ENCODE measurements around the gene PDE6B. TPM values are rescaled to one million over a fixed set of nuclear protein-coding genes. Genes with fewer than 3 reads are reported as not detected.

Gene PDE6B
- total and polyA plus RNA-seq, 2 experiments from 2014 or later: 3.4 to 5.0 TPM

DNA sequence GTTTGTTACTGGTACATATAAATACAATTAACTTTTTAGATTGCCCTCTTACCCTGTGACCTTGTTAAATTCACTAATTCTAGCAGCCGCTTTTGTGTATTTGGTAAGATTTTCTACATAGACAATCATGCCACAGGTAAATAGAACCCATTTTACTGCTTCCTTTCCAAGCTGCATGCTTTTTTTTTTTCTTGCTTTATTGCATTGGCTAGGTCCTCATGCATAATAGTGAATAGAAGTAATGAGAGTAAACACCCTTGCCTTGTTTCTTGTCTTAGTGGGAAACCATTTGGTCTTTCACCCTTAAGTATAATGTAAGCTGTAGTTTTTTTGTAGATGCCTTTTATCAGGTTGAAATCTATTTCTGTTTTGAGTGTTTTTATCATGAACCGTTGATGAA lies 41.6 kb upstream of the PDE6B start:
- Mint-ChIP-seq H3K4me3 (no peak overlapping the region), H3K27ac (no peak overlapping the region), H3K36me3 (ENCODE audit: low read depth) (peaks cover 5% of the 10 kb centered on the region; the same call in 1 of the 3 replicates), H3K27me3 (ENCODE audit: insufficient read depth, low read depth, poor library complexity) (peaks cover 29% of the 10 kb centered on the region), H3K4me1 (peaks cover 10% of the 10 kb centered on the region), H3K9me3 (peaks cover 12% of the 10 kb centered on the region)
- Histone ChIP-seq H3K27me3 (ENCODE audit: insufficient read depth) (peaks cover 39% of the 10 kb centered on the region), H3K79me2 (replicated peaks; ENCODE audit: insufficient read depth) (no peaks in the 10 kb centered on the region), H3K4me2 (no peak overlapping the region), H3K9me2 (ENCODE audit: insufficient read depth) (no peaks in the 10 kb centered on the region), H3K4me3 (no peak overlapping the region), H3F3A (replicated peaks; ENCODE audit: low read depth) (no peaks in the 10 kb centered on the region), H3K4me1 (ENCODE audit: insufficient read depth) (peaks cover 13% of the 10 kb centered on the region; the same call in 1 of the 2 replicates), H3K36me3 (ENCODE audit: insufficient read depth) (no peaks in the 10 kb centered on the region), H3K27ac (ENCODE audit: low read depth) (no peak overlapping the region), H4K20me1 (replicated peaks; ENCODE audit: insufficient read depth) (no peaks in the 10 kb centered on the region), H2AFZ (no peak overlapping the region)
- ATAC-seq (no peak), DNase-seq (ENCODE audit: low spot score) (no peak)
- TF ChIP-seq EZH2phosphoT487 (IDR thresholded peaks at IDR 0.05; ENCODE audit: unreplicated experiment) (no peak), STAT1 (IDR thresholded peaks at IDR 0.05; ENCODE audit: unreplicated experiment) (no peak), ZNF331 (CRISPR knock-in tag; IDR thresholded peaks at IDR 0.05; ENCODE audit: low read depth) (no peak), CREB1 (CRISPR knock-in tag; IDR thresholded peaks at IDR 0.05; ENCODE audit: low read depth) (no peak), ZNF114 (CRISPR knock-in tag; IDR thresholded peaks at IDR 0.05) (no peak), POLR2AphosphoS5 (IDR thresholded peaks at IDR 0.05; ENCODE audit: low read depth) (no peak), JUNB (IDR thresholded peaks at IDR 0.05; ENCODE audit: unreplicated experiment) (no peak), EZH2 (IDR thresholded peaks at IDR 0.05; ENCODE audit: low read depth, unreplicated experiment) (no peak), NANOG (IDR thresholded peaks at IDR 0.05; ENCODE audit: borderline replicate concordance) (no peak)
- TF ChIP-seq, protein P1, sequence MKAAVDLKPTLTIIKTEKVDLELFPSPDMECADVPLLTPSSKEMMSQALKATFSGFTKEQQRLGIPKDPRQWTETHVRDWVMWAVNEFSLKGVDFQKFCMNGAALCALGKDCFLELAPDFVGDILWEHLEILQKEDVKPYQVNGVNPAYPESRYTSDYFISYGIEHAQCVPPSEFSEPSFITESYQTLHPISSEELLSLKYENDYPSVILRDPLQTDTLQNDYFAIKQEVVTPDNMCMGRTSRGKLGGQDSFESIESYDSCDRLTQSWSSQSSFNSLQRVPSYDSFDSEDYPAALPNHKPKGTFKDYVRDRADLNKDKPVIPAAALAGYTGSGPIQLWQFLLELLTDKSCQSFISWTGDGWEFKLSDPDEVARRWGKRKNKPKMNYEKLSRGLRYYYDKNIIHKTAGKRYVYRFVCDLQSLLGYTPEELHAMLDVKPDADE (IDR thresholded peaks at IDR 0.05): no peak
- TF ChIP-seq, protein P2, sequence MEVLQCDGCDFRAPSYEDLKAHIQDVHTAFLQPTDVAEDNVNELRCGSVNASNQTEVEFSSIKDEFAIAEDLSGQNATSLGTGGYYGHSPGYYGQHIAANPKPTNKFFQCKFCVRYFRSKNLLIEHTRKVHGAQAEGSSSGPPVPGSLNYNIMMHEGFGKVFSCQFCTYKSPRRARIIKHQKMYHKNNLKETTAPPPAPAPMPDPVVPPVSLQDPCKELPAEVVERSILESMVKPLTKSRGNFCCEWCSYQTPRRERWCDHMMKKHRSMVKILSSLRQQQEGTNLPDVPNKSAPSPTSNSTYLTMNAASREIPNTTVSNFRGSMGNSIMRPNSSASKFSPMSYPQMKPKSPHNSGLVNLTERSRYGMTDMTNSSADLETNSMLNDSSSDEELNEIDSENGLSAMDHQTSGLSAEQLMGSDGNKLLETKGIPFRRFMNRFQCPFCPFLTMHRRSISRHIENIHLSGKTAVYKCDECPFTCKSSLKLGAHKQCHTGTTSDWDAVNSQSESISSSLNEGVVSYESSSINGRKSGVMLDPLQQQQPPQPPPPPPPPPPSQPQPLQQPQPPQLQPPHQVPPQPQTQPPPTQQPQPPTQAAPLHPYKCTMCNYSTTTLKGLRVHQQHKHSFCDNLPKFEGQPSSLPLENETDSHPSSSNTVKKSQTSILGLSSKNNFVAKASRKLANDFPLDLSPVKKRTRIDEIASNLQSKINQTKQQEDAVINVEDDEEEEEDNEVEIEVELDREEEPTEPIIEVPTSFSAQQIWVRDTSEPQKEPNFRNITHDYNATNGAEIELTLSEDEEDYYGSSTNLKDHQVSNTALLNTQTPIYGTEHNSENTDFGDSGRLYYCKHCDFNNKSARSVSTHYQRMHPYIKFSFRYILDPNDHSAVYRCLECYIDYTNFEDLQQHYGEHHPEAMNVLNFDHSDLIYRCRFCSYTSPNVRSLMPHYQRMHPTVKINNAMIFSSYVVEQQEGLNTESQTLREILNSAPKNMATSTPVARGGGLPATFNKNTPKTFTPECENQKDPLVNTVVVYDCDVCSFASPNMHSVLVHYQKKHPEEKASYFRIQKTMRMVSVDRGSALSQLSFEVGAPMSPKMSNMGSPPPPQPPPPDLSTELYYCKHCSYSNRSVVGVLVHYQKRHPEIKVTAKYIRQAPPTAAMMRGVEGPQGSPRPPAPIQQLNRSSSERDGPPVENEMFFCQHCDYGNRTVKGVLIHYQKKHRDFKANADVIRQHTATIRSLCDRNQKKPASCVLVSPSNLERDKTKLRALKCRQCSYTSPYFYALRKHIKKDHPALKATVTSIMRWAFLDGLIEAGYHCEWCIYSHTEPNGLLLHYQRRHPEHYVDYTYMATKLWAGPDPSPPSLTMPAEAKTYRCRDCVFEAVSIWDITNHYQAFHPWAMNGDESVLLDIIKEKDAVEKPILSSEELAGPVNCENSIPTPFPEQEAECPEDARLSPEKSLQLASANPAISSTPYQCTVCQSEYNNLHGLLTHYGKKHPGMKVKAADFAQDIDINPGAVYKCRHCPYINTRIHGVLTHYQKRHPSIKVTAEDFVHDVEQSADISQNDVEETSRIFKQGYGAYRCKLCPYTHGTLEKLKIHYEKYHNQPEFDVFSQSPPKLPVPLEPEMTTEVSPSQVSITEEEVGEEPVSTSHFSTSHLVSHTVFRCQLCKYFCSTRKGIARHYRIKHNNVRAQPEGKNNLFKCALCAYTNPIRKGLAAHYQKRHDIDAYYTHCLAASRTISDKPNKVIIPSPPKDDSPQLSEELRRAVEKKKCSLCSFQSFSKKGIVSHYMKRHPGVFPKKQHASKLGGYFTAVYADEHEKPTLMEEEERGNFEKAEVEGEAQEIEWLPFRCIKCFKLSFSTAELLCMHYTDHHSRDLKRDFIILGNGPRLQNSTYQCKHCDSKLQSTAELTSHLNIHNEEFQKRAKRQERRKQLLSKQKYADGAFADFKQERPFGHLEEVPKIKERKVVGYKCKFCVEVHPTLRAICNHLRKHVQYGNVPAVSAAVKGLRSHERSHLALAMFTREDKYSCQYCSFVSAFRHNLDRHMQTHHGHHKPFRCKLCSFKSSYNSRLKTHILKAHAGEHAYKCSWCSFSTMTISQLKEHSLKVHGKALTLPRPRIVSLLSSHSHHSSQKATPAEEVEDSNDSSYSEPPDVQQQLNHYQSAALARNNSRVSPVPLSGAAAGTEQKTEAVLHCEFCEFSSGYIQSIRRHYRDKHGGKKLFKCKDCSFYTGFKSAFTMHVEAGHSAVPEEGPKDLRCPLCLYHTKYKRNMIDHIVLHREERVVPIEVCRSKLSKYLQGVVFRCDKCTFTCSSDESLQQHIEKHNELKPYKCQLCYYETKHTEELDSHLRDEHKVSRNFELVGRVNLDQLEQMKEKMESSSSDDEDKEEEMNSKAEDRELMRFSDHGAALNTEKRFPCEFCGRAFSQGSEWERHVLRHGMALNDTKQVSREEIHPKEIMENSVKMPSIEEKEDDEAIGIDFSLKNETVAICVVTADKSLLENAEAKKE (CRISPR knock-in tag; IDR thresholded peaks at IDR 0.05): no peak
- TF ChIP-seq, protein P3, sequence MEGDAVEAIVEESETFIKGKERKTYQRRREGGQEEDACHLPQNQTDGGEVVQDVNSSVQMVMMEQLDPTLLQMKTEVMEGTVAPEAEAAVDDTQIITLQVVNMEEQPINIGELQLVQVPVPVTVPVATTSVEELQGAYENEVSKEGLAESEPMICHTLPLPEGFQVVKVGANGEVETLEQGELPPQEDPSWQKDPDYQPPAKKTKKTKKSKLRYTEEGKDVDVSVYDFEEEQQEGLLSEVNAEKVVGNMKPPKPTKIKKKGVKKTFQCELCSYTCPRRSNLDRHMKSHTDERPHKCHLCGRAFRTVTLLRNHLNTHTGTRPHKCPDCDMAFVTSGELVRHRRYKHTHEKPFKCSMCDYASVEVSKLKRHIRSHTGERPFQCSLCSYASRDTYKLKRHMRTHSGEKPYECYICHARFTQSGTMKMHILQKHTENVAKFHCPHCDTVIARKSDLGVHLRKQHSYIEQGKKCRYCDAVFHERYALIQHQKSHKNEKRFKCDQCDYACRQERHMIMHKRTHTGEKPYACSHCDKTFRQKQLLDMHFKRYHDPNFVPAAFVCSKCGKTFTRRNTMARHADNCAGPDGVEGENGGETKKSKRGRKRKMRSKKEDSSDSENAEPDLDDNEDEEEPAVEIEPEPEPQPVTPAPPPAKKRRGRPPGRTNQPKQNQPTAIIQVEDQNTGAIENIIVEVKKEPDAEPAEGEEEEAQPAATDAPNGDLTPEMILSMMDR (conservative IDR thresholded peaks at IDR 0.05; ENCODE audit: low read depth in 2 of 2): no peak
- TF ChIP-seq, protein P4, sequence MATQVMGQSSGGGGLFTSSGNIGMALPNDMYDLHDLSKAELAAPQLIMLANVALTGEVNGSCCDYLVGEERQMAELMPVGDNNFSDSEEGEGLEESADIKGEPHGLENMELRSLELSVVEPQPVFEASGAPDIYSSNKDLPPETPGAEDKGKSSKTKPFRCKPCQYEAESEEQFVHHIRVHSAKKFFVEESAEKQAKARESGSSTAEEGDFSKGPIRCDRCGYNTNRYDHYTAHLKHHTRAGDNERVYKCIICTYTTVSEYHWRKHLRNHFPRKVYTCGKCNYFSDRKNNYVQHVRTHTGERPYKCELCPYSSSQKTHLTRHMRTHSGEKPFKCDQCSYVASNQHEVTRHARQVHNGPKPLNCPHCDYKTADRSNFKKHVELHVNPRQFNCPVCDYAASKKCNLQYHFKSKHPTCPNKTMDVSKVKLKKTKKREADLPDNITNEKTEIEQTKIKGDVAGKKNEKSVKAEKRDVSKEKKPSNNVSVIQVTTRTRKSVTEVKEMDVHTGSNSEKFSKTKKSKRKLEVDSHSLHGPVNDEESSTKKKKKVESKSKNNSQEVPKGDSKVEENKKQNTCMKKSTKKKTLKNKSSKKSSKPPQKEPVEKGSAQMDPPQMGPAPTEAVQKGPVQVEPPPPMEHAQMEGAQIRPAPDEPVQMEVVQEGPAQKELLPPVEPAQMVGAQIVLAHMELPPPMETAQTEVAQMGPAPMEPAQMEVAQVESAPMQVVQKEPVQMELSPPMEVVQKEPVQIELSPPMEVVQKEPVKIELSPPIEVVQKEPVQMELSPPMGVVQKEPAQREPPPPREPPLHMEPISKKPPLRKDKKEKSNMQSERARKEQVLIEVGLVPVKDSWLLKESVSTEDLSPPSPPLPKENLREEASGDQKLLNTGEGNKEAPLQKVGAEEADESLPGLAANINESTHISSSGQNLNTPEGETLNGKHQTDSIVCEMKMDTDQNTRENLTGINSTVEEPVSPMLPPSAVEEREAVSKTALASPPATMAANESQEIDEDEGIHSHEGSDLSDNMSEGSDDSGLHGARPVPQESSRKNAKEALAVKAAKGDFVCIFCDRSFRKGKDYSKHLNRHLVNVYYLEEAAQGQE (IDR thresholded peaks at IDR 0.05; ENCODE audit: unreplicated experiment): no peak

Data from GM23338 (cell line).